T-cell (primary cell): ENCODE measurements around the gene CHERP. TPM values are rescaled to one million over a fixed set of nuclear protein-coding genes. Genes with fewer than 3 reads are reported as not detected.

Source experiments
- ATAC-seq, 4 experiments: fragments of 200-7000 bp in 3 of 4; fragments of 150-1000 bp in 1 of 4; cut with Tn5 transposase; replicated peaks in 1 of 4; 1 replicate in 3 of 4; 2 replicates in 1 of 4; pipeline ENCODE4 v1.10.0; 2021; ENCODE audit warnings: moderate library complexity in 3 of 4, mild to moderate bottlenecking in 2 of 4, moderate number of reproducible peaks in 1 of 4
- CTCF ChIA-PET, 2 donors: fragments of 300-600 bp; sonication (Branson Sonifier 250); formaldehyde crosslinking; loops; one replicate each; lab custom pipeline; 2022; ENCODE audit warnings: antibody characterized with exemption in 2 of 2; lab: Charles Lee
- POLR2A ChIA-PET, 2 donors: fragments of 300-600 bp; sonication (Branson Sonifier 250); formaldehyde crosslinking; loops; one replicate each; lab custom pipeline; 2022; ENCODE audit warnings: antibody characterized with exemption in 2 of 2; lab: Charles Lee
- DNase-seq, 35 experiments: peaks; one replicate each; pipeline versions ENCODE4 v3.0.0 to v3.0.0-alpha.2; 2013 to 2023
- H3K27ac ChIP-seq: one replicate; pipeline ENCODE4 v1.5.1; 2013; ENCODE audit warnings: low read length
- H3K27me3 ChIP-seq, 2 experiments: replicated peaks in 1 of 2; 1 replicate in 1 of 2; 2 replicates in 1 of 2; pipeline versions ENCODE4 v1.6.1 to v1.7.0; 2013; ENCODE audit warnings: low read length in 1 of 2, mixed read lengths in 1 of 2; ENCODE audit not compliant: control insufficient read depth in 2 of 2, insufficient read depth in 2 of 2; ENCODE audit errors: extremely low read depth in 1 of 2
- H3K36me3 ChIP-seq, 2 donors: 1 replicate in 1 of 2; 2 replicates in 1 of 2; pipeline versions ENCODE4 v1.6.1 to v1.7.0; 2013; ENCODE audit warnings: low read length in 1 of 2; ENCODE audit not compliant: control insufficient read depth in 2 of 2, insufficient read depth in 1 of 2; ENCODE audit errors: extremely low read depth in 1 of 2
- H3K4me1 ChIP-seq, 2 experiments: 1 replicate in 1 of 2; 2 replicates in 1 of 2; pipeline versions ENCODE4 v1.6.1 to v1.7.0; 2013; ENCODE audit warnings: low read length in 2 of 2, mixed read lengths in 1 of 2; ENCODE audit not compliant: insufficient read depth in 2 of 2, control insufficient read depth in 1 of 2; ENCODE audit errors: extremely low read depth in 1 of 2
- H3K4me3 ChIP-seq, 2 donors: 1 replicate in 1 of 2; 2 replicates in 1 of 2; pipeline versions ENCODE4 v1.5.1 to v1.7.0; 2013; ENCODE audit warnings: mild to moderate bottlenecking in 2 of 2, low read length in 1 of 2, moderate library complexity in 1 of 2; ENCODE audit not compliant: control insufficient read depth in 1 of 2; ENCODE audit errors: extremely low read depth in 1 of 2
- H3K9me3 ChIP-seq: 2 replicates; pipeline ENCODE4 v1.7.0; 2013
- H3K27ac Mint-ChIP-seq, 2 donors: one replicate each; pipeline ENCODE4 v1.8.0; 2020 to 2021; ENCODE audit warnings: mild to moderate bottlenecking in 2 of 2, mixed read lengths in 2 of 2
- H3K27me3 Mint-ChIP-seq, 2 donors: one replicate each; pipeline ENCODE4 v1.8.0; 2021 to 2022; ENCODE audit warnings: mixed read lengths in 2 of 2
- H3K36me3 Mint-ChIP-seq: one replicate; pipeline ENCODE4 v1.8.0; 2021; ENCODE audit warnings: mixed read lengths
- H3K4me1 Mint-ChIP-seq, 3 donors: one replicate each; pipeline ENCODE4 v1.8.0; 2020 to 2022; ENCODE audit warnings: mixed read lengths in 3 of 3, mild to moderate bottlenecking in 1 of 3
- H3K4me3 Mint-ChIP-seq, 3 donors: one replicate each; pipeline ENCODE4 v1.8.0; 2020 to 2022; ENCODE audit warnings: mild to moderate bottlenecking in 3 of 3, mixed read lengths in 3 of 3, moderate library complexity in 3 of 3
- H3K9me3 Mint-ChIP-seq, 3 donors: one replicate each; pipeline ENCODE4 v1.8.0; 2020 to 2022; ENCODE audit warnings: mixed read lengths in 3 of 3
- WGBS: methylation state at CpG from one replicate; pipeline ENCODE4 v1.1.5; 2013; ENCODE audit warnings: missing lambda C conversion rate; ENCODE audit not compliant: insufficient coverage; 5-methylcytosine and 5-hydroxymethylcytosine counted together
- total RNA-seq, 35 experiments: library from RNA in 6 of 35; stranded (reverse) in 6 of 35; fragments of 120-200 nt in 1 of 35; gene quantifications; one replicate each; pipeline versions ENCODE4 v1.2.1 to v1.2.4 and lab custom pipeline; 2013 to 2026

Gene CHERP
- total RNA-seq, 5 donors from 2014 or later (not counting 1 experiment from before 2014, with no cell fraction given) = 52.6 to 76.7 (median 70.3) TPM

DNA sequence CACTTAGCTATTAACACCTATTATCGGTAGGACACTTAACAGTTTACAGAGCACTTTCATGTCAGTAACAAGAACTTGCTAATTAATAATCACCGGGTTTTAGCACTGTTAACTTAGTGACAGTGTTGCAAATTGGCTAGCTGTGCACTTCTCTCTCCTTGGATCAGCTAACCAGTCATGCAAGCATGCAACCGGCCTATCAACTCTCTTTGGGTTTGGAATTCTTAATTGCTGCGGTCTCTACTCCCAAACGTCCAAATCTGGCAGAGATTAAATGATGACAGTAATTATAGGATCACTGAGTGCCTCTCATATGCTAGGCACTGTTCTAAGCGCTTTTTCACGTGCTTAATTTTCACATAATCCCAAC lies 71.7 kb downstream of the CHERP start:
- POLR2A ChIA-PET = no interaction called here
- 78% methylated on average over 2 of the region's 7 CpGs for WGBS

More for the DNA sequence above, 71.7 kb downstream of the CHERP start:
- ATAC-seq (no peak), DNase-seq (no peak)
- H3K4me1 ChIP-seq = peaks cover 7 to 34% of the 10 kb centered on the region in 2 experiments
- H3K27me3 ChIP-seq = no peaks in the 10 kb centered on the region
- Mint-ChIP-seq H3K4me3 (peak overlapping the region; percentile 80 to 86 (median 84)), H3K4me1 (peaks cover 44 to 47% (median 46%) of the 10 kb centered on the region in 3 donors), H3K27ac (no peak overlapping the region), H3K36me3 (peaks cover 9% of the 10 kb centered on the region), H3K9me3 (peaks cover 0 to 1% (median 0%) of the 10 kb centered on the region in 3 donors), H3K27me3 (no peaks in the 10 kb centered on the region)
- H3K4me3 ChIP-seq = peak overlapping the region; percentile 55 to 64
- no peaks in the 10 kb centered on the region for H3K9me3 ChIP-seq
- CTCF ChIA-PET = no interaction called here
- H3K27ac ChIP-seq = no peak overlapping the region
- peaks cover 0 to 6% of the 10 kb centered on the region in 2 donors for H3K36me3 ChIP-seq

Other genes starting within 250 kb of the CHERP start
- gene KLF2, start 217.6 kb downstream of the CHERP start, total RNA-seq = 100 to 1,000 TPM; 612 to 721 (median 621) TPM
- 10 to 100 TPM; 42.0 to 60.2 (median 57.7) TPM for gene EPS15L1, start 70.5 kb downstream of the CHERP start, total RNA-seq
- not detected for gene CALR3, start 46.3 kb downstream of the CHERP start, total RNA-seq
- gene C19orf44, start 46.0 kb downstream of the CHERP start, total RNA-seq = 1 to 10 TPM; 2.3 to 4.6 (median 3.3) TPM
- 10 to 100 TPM; 32.7 to 67.5 (median 36.9) TPM for gene SLC35E1, start 30.0 kb upstream of the CHERP start, total RNA-seq
- gene MED26, start 85.8 kb upstream of the CHERP start, total RNA-seq = 10 to 100 TPM; 14.7 to 42.0 (median 21.1) TPM
- gene SMIM7, start 117.7 kb upstream of the CHERP start, total RNA-seq = 10 to 100 TPM; 56.7 to 77.6 (median 73.1) TPM
- 1 to 10 TPM in 2 of 5 donors, under 1 TPM in 3; 0.45 to 2.0 (median 0.77) TPM for gene TMEM38A, start 118.7 kb upstream of the CHERP start, total RNA-seq
- gene NWD1, start 177.4 kb upstream of the CHERP start, total RNA-seq = under 1 TPM in 1 of 5 donors, not detected in 4; 0.03 TPM